ENCODE results near the gene AAR2. TPM values are rescaled to one million over a fixed set of nuclear protein-coding genes. Genes with fewer than 3 reads are reported as not detected.

The AAR2 gene
- total RNA-seq, 1 donor from 2014 or later: 32.8 TPM

GRCh38 chr20:36238153-36238552, 1.9 kb downstream of the AAR2 start:
- H3K27ac Mint-ChIP-seq (ENCODE audit: unreplicated experiment): no peak overlapping the region
- no peak for DNase-seq (ENCODE audit: extremely low spot score, unreplicated experiment)
- H3K9me3 Mint-ChIP-seq (ENCODE audit: unreplicated experiment): no peaks in the 10 kb centered on the region
- H3K4me3 Mint-ChIP-seq (ENCODE audit: unreplicated experiment): peak overlapping the region; percentile 35
- peaks cover 7% of the 10 kb centered on the region for H3K36me3 Mint-ChIP-seq (ENCODE audit: unreplicated experiment)
- H3K4me1 Mint-ChIP-seq (ENCODE audit: unreplicated experiment): peaks cover 26% of the 10 kb centered on the region
- no peak for TF ChIP-seq CTCF (IDR thresholded peaks at IDR 0.05)
- no peaks in the 10 kb centered on the region for H3K27me3 Mint-ChIP-seq (ENCODE audit: unreplicated experiment)

DNA sequence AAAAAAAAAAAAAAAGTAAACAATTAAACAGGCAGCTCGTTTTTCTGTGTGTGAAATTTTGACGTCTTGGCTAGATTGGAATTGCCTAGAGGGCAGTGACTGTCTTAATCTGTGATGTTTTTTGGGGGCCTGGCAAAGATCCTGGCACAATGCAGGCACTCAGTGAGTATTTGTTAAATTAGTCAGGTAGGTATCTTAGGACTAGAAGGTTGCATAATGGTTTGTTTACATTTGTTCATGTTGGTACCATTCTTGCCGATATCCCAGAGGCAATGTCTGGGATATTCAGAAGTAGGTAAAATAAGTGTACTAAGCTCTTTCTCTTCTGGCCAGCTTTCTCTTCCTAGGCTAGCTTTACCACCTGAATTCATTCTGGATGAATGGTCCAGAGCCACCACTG, 2.5 kb downstream of the AAR2 start:
- DNase-seq (ENCODE audit: extremely low spot score, unreplicated experiment): no peak
- Mint-ChIP-seq H3K27me3 (ENCODE audit: unreplicated experiment) (no peaks in the 10 kb centered on the region), H3K4me3 (ENCODE audit: unreplicated experiment) (no peak overlapping the region)

DNA sequence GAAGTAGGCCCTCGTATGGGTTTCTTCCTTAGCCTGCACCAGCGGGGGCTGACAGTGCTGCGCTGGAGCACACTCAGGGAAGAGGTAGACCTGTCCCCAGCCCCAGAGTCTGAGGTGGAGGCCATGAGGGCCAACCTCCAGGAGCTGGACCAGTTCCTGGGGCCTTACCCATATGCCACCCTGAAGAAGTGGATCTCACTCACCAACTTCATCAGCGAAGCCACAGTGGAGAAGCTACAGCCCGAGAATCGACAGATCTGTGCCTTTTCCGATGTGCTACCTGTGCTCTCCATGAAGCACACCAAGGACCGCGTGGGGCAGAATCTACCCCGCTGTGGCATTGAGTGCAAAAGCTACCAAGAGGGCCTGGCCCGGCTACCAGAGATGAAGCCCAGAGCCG, 3.8 kb downstream of the AAR2 start:
- no peaks in the 10 kb centered on the region for H3K9me3 Mint-ChIP-seq (ENCODE audit: unreplicated experiment)
- H3K4me1 Mint-ChIP-seq (ENCODE audit: unreplicated experiment): peaks cover 26% of the 10 kb centered on the region
- H3K27ac Mint-ChIP-seq (ENCODE audit: unreplicated experiment): no peak overlapping the region
- H3K27me3 Mint-ChIP-seq (ENCODE audit: unreplicated experiment): no peaks in the 10 kb centered on the region
- DNase-seq (ENCODE audit: extremely low spot score, unreplicated experiment): no peak
- no peak for TF ChIP-seq CTCF (IDR thresholded peaks at IDR 0.05)
- H3K4me3 Mint-ChIP-seq (ENCODE audit: unreplicated experiment): no peak overlapping the region
- H3K36me3 Mint-ChIP-seq (ENCODE audit: unreplicated experiment): peaks cover 16% of the 10 kb centered on the region

More for the DNA sequence above, 2.5 kb downstream of the AAR2 start:
- peaks cover 7% of the 10 kb centered on the region for H3K36me3 Mint-ChIP-seq (ENCODE audit: unreplicated experiment)
- no peak for TF ChIP-seq CTCF (IDR thresholded peaks at IDR 0.05)
- H3K9me3 Mint-ChIP-seq (ENCODE audit: unreplicated experiment): no peaks in the 10 kb centered on the region
- H3K27ac Mint-ChIP-seq (ENCODE audit: unreplicated experiment): no peak overlapping the region
- peaks cover 26% of the 10 kb centered on the region for H3K4me1 Mint-ChIP-seq (ENCODE audit: unreplicated experiment)

DNA sequence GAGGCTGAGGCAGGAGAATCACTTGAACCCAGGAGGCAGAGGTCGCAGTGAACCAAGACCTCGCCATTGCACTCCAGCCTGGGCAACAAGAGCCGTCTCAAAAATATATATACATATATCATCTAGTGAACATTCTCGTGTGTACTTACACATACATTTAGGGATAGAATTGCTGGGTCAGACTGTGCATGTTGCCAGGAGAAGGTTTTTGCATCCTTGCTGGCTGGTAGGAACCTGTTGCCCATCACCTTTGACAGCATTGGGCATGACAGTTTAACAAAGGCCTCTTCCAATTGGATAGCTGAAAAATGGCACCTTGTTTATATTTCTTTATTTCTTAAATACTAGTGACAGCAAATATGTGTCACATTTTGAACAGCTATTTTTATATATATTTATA, 5.4 kb downstream of the AAR2 start:
- Mint-ChIP-seq H3K27me3 (ENCODE audit: unreplicated experiment) (no peaks in the 10 kb centered on the region), H3K4me1 (ENCODE audit: unreplicated experiment) (peaks cover 22% of the 10 kb centered on the region), H3K27ac (ENCODE audit: unreplicated experiment) (no peak overlapping the region), H3K9me3 (ENCODE audit: unreplicated experiment) (no peaks in the 10 kb centered on the region), H3K4me3 (ENCODE audit: unreplicated experiment) (no peak overlapping the region), H3K36me3 (ENCODE audit: unreplicated experiment) (peaks cover 22% of the 10 kb centered on the region)
- no peak for DNase-seq (ENCODE audit: extremely low spot score, unreplicated experiment)
- no peak for TF ChIP-seq CTCF (IDR thresholded peaks at IDR 0.05)

DNA sequence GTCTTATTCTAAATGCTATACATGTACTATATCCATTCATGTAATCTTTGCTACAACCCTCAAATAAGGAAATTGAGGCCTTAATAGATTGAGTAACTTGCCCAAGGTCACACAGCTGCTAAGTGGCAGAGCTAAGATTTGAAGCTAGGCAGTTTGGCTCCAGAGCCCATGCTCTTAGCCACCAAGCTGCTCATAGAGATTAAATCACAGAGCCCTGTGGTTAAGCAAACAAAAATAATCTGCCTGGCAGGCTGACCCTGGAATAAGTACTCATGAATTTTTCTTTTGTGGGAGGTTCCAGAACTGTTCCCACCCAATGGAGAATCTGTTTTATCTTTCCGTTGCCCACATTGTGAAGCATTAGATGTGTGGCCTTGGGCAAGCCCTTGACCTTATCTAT, 7.4 kb downstream of the AAR2 start:
- no peaks in the 10 kb centered on the region for H3K27me3 Mint-ChIP-seq (ENCODE audit: unreplicated experiment)
- no peak for DNase-seq (ENCODE audit: extremely low spot score, unreplicated experiment)
- peaks cover 4% of the 10 kb centered on the region for H3K4me1 Mint-ChIP-seq (ENCODE audit: unreplicated experiment)
- H3K4me3 Mint-ChIP-seq (ENCODE audit: unreplicated experiment): no peak overlapping the region
- H3K9me3 Mint-ChIP-seq (ENCODE audit: unreplicated experiment): no peaks in the 10 kb centered on the region
- peaks cover 31% of the 10 kb centered on the region for H3K36me3 Mint-ChIP-seq (ENCODE audit: unreplicated experiment)
- TF ChIP-seq CTCF (IDR thresholded peaks at IDR 0.05): no peak
- no peak overlapping the region for H3K27ac Mint-ChIP-seq (ENCODE audit: unreplicated experiment)

Measured in osteocyte (in vitro differentiated cells).